Right lobe of liver (tissue), 4 donors: ENCODE measurements around the gene MAP3K9.

Experiments used
- CTCF ChIP-seq, 4 donors: fragments of 200-600 bp in 3 of 4; fragments of 450-650 bp in 1 of 4; IDR thresholded peaks; one replicate each; pipeline versions ENCODE4 v1.5.1 to v1.8.0; 2016 to 2022; ENCODE audit warnings: antibody characterized with exemption in 4 of 4, mild to moderate bottlenecking in 2 of 4
- POLR2A ChIP-seq: fragments of 450-650 bp; IDR thresholded peaks from one replicate; pipeline ENCODE4 v1.6.1; 2017; ENCODE audit warnings: antibody characterized with exemption, mild to moderate bottlenecking
- donor health status: DM: no; HTN: no; CAD: no.
- donor health status: DM: no; HTN: no; CAD: no.
- donor health status: DM: no; HTN: yes; CAD: no.

DNA sequence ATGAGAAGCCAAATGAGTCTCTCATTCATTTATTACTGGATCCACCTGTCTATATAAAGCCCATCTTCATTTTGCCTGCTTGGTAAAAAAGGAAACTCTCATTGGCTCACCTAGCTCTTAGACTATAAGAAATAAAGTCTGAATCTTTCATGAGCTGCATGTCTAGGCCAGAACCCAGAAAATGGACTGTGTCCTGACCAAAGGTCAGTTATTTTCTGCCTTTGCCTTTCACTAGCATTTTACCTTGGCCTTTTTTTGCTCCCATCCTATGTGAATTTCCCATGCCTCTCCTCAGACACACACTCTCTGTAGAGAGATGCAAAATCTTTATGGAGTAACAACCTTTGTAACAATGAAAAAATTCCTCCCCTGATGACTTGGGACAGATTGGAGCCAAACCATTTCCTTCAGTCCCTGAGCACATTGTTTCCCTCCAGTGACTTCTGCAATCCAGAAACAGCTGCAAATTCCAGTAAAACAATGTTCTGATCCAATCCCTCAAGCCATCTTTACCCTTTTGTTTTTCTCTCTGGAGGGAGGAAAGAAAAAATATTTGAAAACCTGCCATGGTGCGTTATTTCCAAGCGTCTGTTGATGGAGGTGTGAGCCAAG, 33.6 kb upstream of the MAP3K9 start:
- no peak for TF ChIP-seq CTCF (IDR thresholded peaks at IDR 0.05)
- no peak for TF ChIP-seq POLR2A
